GM12874 (cell line): ENCODE results near the gene TRMT61A.

Experiments used
- CTCF ChIP-seq: IDR thresholded peaks from 2 replicates; pipeline ENCODE4 v1.5.1; 2011; ENCODE audit warnings: low read depth, mild to moderate bottlenecking, control low read depth, low read length, moderate library complexity; ENCODE audit not compliant: insufficient read depth

TRMT61A gene

GRCh38 chr14:103547455-103547940, 18.5 kb downstream of the TRMT61A start:
- TF ChIP-seq CTCF = no peak

GRCh38 chr14:103547941-103548462, 19.0 kb downstream of the TRMT61A start:
- TF ChIP-seq CTCF = no peak

DNA sequence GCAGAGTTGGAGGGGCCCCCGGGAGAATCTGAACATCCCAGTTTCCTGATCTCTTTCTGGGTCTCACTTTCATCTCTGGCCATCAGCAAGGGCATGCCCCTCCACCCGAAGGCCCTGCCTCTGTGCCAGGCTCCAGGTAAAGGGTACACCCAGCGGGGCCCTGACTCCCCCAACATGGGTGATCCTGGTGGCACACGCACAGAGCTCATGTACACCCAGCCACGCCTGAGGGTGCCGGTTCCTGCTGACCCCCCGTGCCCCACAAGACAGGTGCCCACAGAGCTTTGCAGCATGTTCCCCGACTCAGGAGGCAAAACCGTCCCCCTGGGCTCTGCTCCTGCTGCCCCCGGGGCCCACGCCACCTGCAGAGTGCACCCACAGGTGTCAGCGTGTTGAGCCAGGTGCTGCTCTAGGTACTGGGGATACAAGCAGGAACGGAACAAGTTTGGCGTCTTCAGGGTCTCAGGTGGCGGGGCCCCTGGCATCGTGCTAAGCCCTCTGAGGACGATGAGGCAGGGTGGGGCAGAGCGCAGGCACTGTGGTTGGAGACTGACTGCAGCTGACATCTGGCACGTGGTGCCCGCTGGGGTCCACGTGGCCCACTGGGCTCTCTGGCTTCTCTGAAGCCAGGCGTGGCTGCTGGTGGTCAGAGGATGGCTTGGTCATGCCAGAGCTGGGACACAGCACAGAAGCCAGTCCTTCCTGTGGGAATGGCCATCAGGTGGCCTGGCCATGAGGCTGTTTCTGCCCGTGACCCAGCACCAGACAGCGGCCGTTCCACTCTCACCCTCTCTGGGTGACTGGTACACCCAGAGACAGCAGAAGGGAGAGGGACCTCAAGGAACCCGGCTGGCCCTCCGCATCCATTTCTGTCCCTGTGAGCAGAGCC, 19.7 kb downstream of the TRMT61A start:
- no peak for TF ChIP-seq CTCF

- no peak for TF ChIP-seq CTCF
These were observed 20.6 kb downstream of the TRMT61A start for GRCh38 chr14:103549361-103550311.

DNA sequence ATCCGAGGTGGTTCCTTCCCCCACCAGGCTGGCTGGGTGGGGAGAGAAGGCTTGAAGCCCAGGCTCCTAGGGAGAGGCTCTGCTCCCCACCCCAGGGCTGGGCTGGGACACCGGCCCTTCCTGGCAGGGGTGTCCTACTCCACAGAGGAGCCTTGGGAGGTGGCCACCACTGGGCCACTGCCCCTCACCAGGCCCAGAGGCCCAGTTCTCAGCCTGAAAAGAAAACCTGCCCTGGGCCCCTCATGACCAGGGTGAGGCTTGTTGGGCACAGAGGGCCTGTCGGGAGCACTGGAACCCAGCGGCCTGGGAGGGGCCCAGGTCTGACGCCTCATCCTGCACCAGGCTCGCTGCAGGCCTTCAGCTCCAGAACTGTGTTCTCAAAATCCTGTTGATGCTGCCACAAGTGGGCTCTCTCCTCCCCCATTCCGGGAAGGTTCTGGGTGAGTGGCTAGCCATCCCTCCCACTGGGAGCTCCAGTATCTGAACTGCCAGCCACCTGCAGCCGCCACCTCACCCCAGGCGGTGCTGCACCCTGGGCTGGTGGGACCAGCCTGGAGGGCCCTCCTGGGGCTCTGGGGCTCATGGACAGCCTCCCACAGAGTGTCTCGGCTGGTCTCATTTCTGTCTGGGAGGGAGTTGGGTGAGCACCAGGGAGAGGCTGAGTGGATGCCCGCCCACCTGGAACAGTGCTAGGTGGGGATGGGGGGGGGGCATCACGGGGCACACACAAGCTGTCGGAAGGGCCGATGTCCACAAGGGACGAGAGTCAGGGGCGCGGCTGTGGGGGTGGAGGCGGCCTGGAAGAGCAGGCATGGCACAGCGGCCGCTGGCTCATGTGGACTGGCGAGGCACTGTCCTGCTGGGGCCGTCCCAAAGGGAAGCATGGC, 21.7 kb downstream of the TRMT61A start:
- no peak for TF ChIP-seq CTCF

GRCh38 chr14:103551338-103551762, 22.4 kb downstream of the TRMT61A start:
- TF ChIP-seq CTCF = no peak
